ENCODE results near the gene RIC1.
"Not testable (repeated sequence)": the region's sequence is repeated elsewhere in the genome, so short reads cannot be mapped to it uniquely, and the experiment has no call there.

RIC1 gene, protein sequence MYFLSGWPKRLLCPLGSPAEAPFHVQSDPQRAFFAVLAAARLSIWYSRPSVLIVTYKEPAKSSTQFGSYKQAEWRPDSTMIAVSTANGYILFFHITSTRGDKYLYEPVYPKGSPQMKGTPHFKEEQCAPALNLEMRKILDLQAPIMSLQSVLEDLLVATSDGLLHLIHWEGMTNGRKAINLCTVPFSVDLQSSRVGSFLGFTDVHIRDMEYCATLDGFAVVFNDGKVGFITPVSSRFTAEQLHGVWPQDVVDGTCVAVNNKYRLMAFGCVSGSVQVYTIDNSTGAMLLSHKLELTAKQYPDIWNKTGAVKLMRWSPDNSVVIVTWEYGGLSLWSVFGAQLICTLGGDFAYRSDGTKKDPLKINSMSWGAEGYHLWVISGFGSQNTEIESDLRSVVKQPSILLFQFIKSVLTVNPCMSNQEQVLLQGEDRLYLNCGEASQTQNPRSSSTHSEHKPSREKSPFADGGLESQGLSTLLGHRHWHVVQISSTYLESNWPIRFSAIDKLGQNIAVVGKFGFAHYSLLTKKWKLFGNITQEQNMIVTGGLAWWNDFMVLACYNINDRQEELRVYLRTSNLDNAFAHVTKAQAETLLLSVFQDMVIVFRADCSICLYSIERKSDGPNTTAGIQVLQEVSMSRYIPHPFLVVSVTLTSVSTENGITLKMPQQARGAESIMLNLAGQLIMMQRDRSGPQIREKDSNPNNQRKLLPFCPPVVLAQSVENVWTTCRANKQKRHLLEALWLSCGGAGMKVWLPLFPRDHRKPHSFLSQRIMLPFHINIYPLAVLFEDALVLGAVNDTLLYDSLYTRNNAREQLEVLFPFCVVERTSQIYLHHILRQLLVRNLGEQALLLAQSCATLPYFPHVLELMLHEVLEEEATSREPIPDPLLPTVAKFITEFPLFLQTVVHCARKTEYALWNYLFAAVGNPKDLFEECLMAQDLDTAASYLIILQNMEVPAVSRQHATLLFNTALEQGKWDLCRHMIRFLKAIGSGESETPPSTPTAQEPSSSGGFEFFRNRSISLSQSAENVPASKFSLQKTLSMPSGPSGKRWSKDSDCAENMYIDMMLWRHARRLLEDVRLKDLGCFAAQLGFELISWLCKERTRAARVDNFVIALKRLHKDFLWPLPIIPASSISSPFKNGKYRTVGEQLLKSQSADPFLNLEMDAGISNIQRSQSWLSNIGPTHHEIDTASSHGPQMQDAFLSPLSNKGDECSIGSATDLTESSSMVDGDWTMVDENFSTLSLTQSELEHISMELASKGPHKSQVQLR (N-terminal part only)

GRCh38 chr9:5628530-5629311 is at the start of gene RIC1:
Gene RIC1 (plus strand): TSS chr9:5629107. CDS start chr9:5629310, 203 bp downstream.
- DNase-seq = peak; percentile 92

GRCh38 chr9:5579881-5580280 is 49.0 kb upstream of the RIC1 start:
- no peak for DNase-seq

- DNase-seq = no peak
Measured at GRCh38 chr9:5580650-5581049, 48.3 kb upstream of the RIC1 start.

DNA sequence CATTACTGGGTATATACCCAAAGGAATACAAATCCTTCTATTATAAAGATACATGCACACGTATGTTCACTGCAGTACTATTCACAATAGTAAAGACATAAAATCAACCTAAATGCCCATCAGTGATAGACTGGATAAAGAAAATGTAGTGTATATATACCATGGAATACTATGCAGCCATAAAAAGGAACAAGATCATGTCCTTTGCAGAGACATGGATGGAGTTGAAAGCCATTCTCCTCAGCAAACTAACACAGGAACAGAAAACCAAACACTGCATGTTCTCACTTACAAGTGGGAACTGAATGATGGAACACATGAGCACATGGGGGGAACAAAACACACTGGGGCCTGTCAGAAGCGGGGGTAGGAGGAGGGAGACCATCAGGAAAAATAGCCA is 47.2 kb upstream of the RIC1 start:
- not testable (repeated sequence) for DNase-seq

GRCh38 chr9:5582835-5583195 is 46.1 kb upstream of the RIC1 start:
- peak; percentile 46 for DNase-seq

GRCh38 chr9:5586391-5586802 is 42.5 kb upstream of the RIC1 start:
- DNase-seq = no peak

- no peak for DNase-seq
Measured at GRCh38 chr9:5587024-5587423, 41.9 kb upstream of the RIC1 start.

GRCh38 chr9:5592231-5592630 is 36.7 kb upstream of the RIC1 start:
- no peak for DNase-seq

DNA sequence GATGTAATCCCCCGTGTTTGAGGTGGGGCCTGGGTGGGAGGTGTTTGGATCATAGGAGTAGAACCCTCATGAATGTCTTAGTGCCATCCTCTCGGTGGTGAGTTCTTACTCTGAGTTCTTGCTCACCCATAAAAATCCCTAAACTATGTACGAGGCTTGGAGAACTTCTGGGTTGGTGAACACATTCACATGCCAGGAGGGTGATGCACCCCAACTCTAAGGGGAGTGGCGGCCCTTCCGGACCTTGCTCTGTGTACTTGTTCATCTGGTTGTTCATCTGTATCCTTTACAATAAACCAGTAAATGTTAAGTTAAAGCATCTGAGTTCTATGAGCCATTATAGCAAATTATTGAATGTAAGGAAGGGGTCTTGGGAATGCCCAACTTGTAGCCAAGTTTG is 36.0 kb upstream of the RIC1 start:
- DNase-seq = no peak

DNA sequence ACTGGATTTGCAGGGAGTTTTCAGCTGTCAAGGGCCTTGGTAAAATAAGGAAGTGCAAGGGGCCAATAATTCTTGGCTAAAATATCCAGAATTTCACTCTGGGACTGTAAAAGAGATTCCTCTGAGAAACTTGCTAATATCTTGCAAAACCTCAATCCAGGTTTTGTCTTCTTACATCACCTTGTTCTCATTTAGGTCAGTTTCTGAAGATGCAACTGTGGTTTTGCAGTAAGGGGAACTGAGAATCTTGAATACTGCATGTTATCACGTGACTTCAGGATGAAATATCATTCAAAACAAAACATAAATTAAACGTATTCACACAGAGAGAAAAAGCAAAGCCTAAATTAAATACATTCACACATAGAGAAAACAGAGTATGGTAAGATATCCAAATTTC is 35.0 kb upstream of the RIC1 start:
- DNase-seq = no peak

DNA sequence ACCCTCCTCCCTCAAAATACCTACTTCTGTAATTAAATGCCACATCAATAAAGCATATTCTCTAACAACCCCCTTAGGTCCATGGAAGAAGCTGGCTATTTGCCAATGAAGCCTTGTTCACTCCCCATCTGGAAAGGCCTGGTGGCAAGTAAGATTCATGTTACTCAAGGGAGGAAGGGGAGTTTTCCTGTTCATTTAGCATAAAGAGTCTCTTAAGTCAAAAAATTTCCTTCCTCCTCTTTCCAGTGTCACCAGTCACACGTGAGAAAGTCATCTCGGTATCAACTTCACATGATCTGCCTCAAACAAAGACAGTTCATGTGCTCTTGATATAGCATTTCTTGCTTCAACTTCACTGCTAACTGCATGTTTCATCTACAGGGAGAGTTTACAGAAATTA is 32.7 kb upstream of the RIC1 start:
- no peak for DNase-seq

DNA sequence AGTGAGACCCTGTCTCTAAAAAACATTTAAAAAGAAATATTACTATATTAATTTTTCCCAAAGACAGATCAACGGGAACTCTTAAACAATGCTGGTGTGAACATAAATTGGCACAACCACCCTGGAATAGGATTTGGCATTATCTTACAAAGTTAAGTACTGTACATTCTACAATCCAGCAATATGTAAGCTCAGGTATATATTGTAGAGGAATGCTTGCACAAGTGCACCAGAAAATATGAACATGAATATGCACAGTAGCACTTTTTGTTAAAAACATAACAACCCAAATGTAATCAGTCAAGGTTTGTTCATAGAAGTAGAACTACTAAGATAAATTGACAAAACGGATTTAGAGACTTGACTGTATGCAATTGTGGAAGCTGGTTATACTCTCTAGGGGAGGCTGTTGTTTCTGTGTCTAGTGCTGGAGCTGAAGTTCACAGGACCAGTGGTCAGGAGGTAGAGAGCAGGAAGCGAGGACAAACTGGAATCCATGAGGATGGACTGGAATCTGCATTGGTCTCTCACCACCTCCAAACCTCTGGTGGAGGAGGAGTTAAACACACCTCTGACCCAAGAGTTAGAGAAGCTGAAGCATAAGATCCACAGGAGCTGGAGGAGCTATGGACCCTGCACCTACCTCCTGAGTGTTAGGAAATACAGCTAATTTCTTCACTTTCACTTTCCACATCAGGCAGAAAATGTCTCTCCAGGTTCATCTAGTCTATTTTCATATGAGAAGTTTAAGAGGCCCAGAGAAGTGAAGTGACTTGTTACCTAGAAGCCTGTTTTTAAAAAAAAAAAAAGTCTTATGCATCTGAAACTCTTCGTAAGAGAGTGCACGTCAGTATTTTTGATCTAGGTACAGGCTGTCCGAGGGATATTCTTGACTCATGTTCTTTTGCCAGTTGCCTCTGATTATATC is 20.3 kb upstream of the RIC1 start:
- DNase-seq = no peak

- no peak for DNase-seq
Measured at GRCh38 chr9:5609226-5609596, 19.7 kb upstream of the RIC1 start.

- DNase-seq = no peak
Measured at GRCh38 chr9:5610491-5610890, 18.4 kb upstream of the RIC1 start.

DNA sequence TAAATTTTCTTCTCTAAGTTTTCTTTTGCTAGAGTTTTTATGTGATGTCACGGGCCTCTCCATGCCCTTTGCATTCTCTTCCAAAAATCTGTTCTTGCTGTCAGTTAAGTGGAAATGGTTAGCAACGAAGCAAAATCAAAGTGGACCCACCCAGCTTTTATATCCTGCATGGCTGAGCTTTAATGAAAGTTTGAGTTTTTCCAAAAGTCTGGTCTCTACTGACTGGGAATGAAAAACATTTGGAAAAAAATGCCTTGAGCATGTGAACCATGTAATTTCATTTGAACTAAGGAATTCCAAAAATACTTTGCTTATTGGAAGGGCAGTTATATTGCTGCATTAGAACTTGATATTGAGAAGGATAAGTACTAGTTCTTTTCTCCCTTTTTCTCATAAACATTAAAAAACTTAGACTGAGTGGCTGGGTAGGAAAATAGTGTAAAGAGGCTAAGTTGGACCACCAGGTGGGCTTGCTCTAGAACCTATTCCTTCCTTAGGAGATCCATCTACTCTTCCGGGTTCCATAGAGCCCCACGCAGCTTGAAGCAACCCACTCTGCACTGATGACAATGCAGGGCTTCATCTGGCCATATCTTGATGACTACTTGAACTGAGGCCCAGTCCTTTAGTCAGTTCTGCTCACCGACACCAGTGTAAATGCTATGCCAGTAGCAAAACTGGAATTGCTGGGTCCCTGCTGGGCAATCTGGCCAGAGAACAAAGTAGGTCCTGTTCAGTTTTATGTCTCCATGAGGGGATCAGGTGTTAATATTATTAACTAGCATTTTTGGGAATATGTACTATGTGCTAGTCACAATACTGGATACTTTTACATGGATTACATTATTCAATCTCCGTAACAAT is 17.4 kb upstream of the RIC1 start:
- no peak for DNase-seq

GRCh38 chr9:5612185-5612530 is 16.7 kb upstream of the RIC1 start:
- no peak for DNase-seq

DNA sequence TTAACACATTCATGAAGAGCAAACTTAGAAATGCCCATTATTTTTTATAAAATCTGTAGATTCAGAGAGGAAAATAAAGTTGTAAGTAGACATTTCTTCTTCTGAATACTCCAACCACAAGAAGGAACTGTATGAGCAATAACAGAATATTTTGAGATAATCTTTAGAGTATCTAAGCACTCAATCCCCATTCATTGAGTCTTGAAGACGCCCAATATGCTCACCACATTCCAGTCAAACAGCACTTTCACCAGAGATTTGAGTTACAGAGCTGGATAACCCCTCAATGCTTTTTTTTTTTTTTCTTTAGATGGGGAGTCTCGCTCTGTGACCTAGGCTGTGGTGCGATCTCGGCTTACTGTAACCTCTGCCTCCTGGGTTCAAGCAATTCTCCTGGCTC is 14.7 kb upstream of the RIC1 start:
- DNase-seq = no peak

GRCh38 chr9:5614985-5615384 is 13.9 kb upstream of the RIC1 start:
- no peak for DNase-seq

DNA sequence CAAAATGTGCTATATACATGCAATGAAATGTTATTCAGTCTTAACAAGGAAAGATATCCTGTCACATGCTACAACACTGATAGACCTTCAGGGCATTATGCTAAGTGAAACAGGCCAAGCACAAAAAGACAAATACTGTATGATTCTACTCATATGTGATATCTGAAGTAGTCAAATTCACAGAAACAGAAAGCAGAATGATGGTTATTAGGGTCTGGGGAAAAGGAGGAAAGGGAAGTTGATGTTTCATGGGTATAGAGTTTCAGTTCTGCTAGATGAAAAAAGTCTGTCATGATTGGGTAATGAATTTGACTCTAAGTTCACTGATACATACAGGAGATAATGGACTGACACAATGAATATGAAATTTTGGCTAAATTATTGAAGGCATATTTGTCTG is 11.2 kb upstream of the RIC1 start:
- DNase-seq = no peak

- DNase-seq = no peak
Measured at GRCh38 chr9:5620494-5620893, 8.4 kb upstream of the RIC1 start.

DNA sequence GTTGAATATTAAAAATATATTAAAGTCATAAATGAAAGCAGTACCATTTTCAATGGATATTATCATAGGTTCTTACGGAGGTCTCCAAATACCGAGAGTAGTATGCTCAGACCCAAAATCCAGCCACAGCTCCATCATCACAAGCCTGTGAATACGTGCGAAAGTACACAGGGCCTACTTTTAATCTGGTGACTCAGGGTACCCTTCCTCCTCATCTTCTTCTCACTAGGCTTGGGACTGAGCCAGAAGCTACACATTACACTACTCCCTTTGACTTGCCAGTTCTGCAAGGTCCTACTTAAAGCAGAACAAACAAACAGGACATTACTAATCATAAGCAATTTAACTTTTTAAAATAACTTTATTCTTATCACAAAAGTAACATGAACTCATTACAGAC is 7.6 kb upstream of the RIC1 start:
- DNase-seq = no peak
